ENCODE measurements around the gene KNDC1.
A peak's percentile ranks its signal among the peaks of the same experiment; 100 is the strongest.
"Not testable (repeated sequence)": the region's sequence is repeated elsewhere in the genome, so short reads cannot be mapped to it uniquely, and the experiment has no call there.

Gene KNDC1

GRCh38 chr10:133227256-133227655 lies 67.2 kb downstream of the KNDC1 start:
- no peak for DNase-seq

GRCh38 chr10:133229265-133230043 lies 69.4 kb downstream of the KNDC1 start:
- no peak for DNase-seq

GRCh38 chr10:133230044-133230361 lies 70.0 kb downstream of the KNDC1 start, which contains the start of gene UTF1:
UTF1 (plus strand) TSS chr10:133230217; CDS start chr10:133230289, 72 bp downstream.
- DNase-seq: no peak

GRCh38 chr10:133230387-133231195 lies 70.6 kb downstream of the KNDC1 start:
- peak; percentile 14 for DNase-seq

- DNase-seq: no peak
These were observed 71.4 kb downstream of the KNDC1 start for GRCh38 chr10:133231244-133231945.

- DNase-seq: no peak
These were observed 72.0 kb downstream of the KNDC1 start for GRCh38 chr10:133231946-133232574.

GRCh38 chr10:133234796-133235195 lies 74.8 kb downstream of the KNDC1 start:
- DNase-seq: not testable (repeated sequence)

GRCh38 chr10:133235265-133235855 lies 75.3 kb downstream of the KNDC1 start:
- no peak for DNase-seq

- no peak for DNase-seq
These were observed 75.9 kb downstream of the KNDC1 start for GRCh38 chr10:133235932-133236331.

- no peak for DNase-seq
These were observed 76.6 kb downstream of the KNDC1 start for GRCh38 chr10:133236401-133237240.

GRCh38 chr10:133237241-133237587 lies 77.2 kb downstream of the KNDC1 start:
- no peak for DNase-seq

- DNase-seq: no peak
These were observed 77.8 kb downstream of the KNDC1 start, which contains the start of gene VENTX for GRCh38 chr10:133237588-133238465. VENTX (plus strand) TSS chr10:133237855; CDS start chr10:133237915, 60 bp downstream.

- no peak for DNase-seq
These were observed 78.4 kb downstream of the KNDC1 start for GRCh38 chr10:133238466-133238804.

- DNase-seq: no peak
These were observed 80.0 kb downstream of the KNDC1 start for GRCh38 chr10:133239990-133240389.

GRCh38 chr10:133241501-133242205 lies 81.6 kb downstream of the KNDC1 start:
- no peak for DNase-seq

GRCh38 chr10:133242611-133243356 lies 82.8 kb downstream of the KNDC1 start:
- DNase-seq: no peak

- no peak for DNase-seq
These were observed 83.6 kb downstream of the KNDC1 start for GRCh38 chr10:133243593-133243992.

GRCh38 chr10:133245439-133246235 lies 85.6 kb downstream of the KNDC1 start:
- no peak for DNase-seq
